Gastroesophageal sphincter (tissue), 4 donors: ENCODE data around the gene BPTF. TPM values are rescaled to one million over a fixed set of nuclear protein-coding genes. Genes with fewer than 3 reads are reported as not detected.
"Not testable (repeated sequence)": the region's sequence is repeated elsewhere in the genome, so short reads cannot be mapped to it uniquely, and the experiment has no call there.

Experiments used
- ATAC-seq: fragments of 150-250 bp; one replicate; pipeline ENCODE4 v1.9.1; 2016; ENCODE audit warnings: mild to moderate bottlenecking, moderate library complexity
- H3K27ac ChIP-seq, 4 donors: fragments of 200-600 bp; sonication (generic) in 3 of 4; 1 replicate in 3 of 4; 2 replicates in 1 of 4; pipeline ENCODE4 v1.5.1; 2016 to 2019
- H3K27me3 ChIP-seq: fragments of 200-600 bp; sonication (generic); one replicate; pipeline ENCODE4 v1.5.1; 2019
- H3K36me3 ChIP-seq, 2 donors: fragments of 200-600 bp; sonication (generic); one replicate each; pipeline ENCODE4 v1.5.1; 2019; ENCODE audit warnings: control low read depth in 1 of 2
- H3K4me1 ChIP-seq, 3 donors: fragments of 200-600 bp; sonication (generic); 1 replicate in 2 of 3; 2 replicates in 1 of 3; pipeline ENCODE4 v1.5.1; 2016 to 2019; ENCODE audit warnings: control low read depth in 2 of 3
- H3K4me3 ChIP-seq, 2 donors: fragments of 200-600 bp; sonication (generic); one replicate each; pipeline ENCODE4 v1.5.1; 2019; ENCODE audit warnings: mild to moderate bottlenecking in 1 of 2, moderate library complexity in 1 of 2
- H3K9me3 ChIP-seq, 3 donors: fragments of 200-600 bp; sonication (generic); one replicate each; pipeline ENCODE4 v1.5.1; 2017 to 2019; ENCODE audit warnings: control low read depth in 2 of 3
- EP300 ChIP-seq: sonication (generic); formaldehyde crosslinking; IDR thresholded peaks from one replicate; pipeline ENCODE4 v1.6.1; 2017; ENCODE audit warnings: antibody characterized with exemption, mild to moderate bottlenecking
- POLR2A ChIP-seq, 2 donors: fragments of 450-650 bp; IDR thresholded peaks; one replicate each; pipeline ENCODE4 v1.6.1; 2017; ENCODE audit warnings: antibody characterized with exemption in 2 of 2, mild to moderate bottlenecking in 2 of 2, moderate library complexity in 1 of 2
- POLR2AphosphoS5 ChIP-seq: sonication (generic); formaldehyde crosslinking; IDR thresholded peaks from one replicate; pipeline ENCODE4 v1.6.1; 2017; ENCODE audit warnings: antibody characterized with exemption
- WGBS, 2 donors: methylation state at CpG; one replicate each; pipeline ENCODE4 v1.1.5; 2018; ENCODE audit warnings: low coverage in 1 of 2; 5-methylcytosine and 5-hydroxymethylcytosine counted together
- total RNA-seq, 4 donors: library from RNA; depleted of rRNA; stranded (reverse); fragments of >200 nt; gene quantifications; one replicate each; pipeline ENCODE4 v1.1.0, GENCODE V29; 2016
- TF ChIP-seq, protein P1 (sequence below), 4 experiments: fragments of 200-600 bp in 2 of 4; fragments of 450-650 bp in 2 of 4; sonication (generic) in 1 of 4; IDR thresholded peaks; one replicate each; pipeline ENCODE4 v1.5.1; 2017 to 2019; ENCODE audit warnings: antibody characterized with exemption in 4 of 4, mild to moderate bottlenecking in 2 of 4, moderate library complexity in 2 of 4

BPTF gene
- total RNA-seq, 4 donors from 2014 or later: 55.5 to 74.5 (median 68.3) TPM

DNA sequence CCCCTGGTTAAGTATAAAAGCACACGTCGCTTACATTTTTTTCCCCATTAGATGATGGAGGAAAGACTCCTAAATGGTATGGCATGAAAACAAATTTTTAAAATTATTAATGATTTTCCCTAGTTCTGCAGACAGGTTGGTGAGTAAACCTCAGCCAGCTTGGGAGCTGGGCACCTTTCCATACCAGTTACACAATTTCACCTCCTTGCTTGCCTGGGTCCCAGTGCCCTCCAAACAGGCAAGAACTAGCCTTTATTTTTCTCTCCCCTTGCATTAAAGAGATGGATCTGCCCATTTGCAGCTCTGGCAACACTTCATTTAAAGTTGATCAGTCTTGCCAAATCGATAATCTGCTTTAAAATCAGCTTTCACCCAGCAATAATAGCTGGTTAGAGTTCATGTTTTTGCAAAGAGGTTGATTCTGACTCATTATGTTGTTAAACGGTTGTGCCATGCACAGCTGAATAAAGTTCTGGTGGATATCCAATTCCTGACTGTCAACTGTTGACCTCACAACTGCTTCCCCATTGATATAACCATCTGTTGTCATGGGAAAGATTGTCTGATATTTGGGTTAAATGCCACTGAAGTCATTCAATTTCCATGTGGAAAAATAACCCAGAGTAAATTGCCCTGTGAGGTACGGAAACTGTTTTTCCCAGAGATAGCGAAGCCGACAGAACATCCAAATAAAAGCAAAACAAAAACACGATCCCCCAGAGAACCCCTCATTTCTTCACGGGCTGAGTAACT is 169.7 kb downstream of the BPTF start:
- 5 to 18% methylated on average over 7 to 9 of the region's 9 CpGs for WGBS, 2 donors
- peak overlapping the region in 3 of 4 donors; percentile 94 to 98 (median 96) for H3K27ac ChIP-seq
- H3K27me3 ChIP-seq: no peaks in the 10 kb centered on the region
- no peak for ATAC-seq
- H3K9me3 ChIP-seq: no peaks in the 10 kb centered on the region
- no peaks in the 10 kb centered on the region for H3K36me3 ChIP-seq
- TF ChIP-seq, protein P1, sequence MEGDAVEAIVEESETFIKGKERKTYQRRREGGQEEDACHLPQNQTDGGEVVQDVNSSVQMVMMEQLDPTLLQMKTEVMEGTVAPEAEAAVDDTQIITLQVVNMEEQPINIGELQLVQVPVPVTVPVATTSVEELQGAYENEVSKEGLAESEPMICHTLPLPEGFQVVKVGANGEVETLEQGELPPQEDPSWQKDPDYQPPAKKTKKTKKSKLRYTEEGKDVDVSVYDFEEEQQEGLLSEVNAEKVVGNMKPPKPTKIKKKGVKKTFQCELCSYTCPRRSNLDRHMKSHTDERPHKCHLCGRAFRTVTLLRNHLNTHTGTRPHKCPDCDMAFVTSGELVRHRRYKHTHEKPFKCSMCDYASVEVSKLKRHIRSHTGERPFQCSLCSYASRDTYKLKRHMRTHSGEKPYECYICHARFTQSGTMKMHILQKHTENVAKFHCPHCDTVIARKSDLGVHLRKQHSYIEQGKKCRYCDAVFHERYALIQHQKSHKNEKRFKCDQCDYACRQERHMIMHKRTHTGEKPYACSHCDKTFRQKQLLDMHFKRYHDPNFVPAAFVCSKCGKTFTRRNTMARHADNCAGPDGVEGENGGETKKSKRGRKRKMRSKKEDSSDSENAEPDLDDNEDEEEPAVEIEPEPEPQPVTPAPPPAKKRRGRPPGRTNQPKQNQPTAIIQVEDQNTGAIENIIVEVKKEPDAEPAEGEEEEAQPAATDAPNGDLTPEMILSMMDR (IDR thresholded peaks at IDR 0.05): no peak
- no peak for TF ChIP-seq EP300
- TF ChIP-seq POLR2AphosphoS5: peak; percentile 50
- no peak for TF ChIP-seq POLR2A (IDR thresholded peaks at IDR 0.05)
- H3K4me1 ChIP-seq: peaks cover 3 to 32% (median 10%) of the 10 kb centered on the region in 3 donors
- peak overlapping the region; percentile 48 to 81 for H3K4me3 ChIP-seq

DNA sequence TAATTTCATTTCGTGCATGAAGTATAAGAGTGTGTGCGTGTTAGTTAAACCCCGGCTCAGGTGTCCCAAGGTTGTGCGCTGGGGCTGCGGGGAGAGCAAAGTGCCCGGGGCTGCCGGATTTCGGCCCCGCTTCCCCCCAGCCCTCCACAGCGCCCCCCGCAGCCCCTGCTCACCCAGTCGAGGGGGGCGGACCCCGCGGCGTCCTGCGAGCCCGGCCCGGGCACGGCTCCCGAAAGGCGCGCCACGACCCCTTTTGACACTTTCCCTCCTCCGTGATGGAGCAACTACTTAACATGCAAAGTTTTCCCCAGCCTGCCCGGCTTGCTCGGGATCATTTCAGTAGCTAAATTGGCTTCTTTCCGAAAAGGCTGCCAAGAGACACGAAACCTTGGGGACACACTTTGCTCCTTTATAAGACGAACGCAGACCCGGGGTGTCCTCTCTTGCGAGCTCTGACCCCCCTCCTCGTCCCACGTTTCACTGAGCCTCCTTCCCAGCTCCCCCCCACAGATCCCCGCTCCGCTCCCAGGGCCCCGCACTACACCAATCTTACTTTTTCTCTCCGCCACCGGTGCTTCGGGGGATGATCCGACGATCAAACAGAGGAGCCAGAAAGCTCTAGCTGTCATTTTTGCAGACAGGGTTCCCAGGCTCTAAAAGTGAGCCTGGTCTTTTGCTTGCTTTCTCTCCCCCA is 170.4 kb downstream of the BPTF start:
- Histone ChIP-seq H3K36me3 (no peaks in the 10 kb centered on the region), H3K27ac (peak overlapping the region in 3 of 4 donors; percentile 43 to 98 (median 96)), H3K4me3 (peak overlapping the region; percentile 48 to 81), H3K4me1 (peaks cover 3 to 32% (median 10%) of the 10 kb centered on the region in 3 donors), H3K9me3 (no peaks in the 10 kb centered on the region), H3K27me3 (no peaks in the 10 kb centered on the region)
- ATAC-seq: no peak
- WGBS, 2 donors: 0 to 1% methylated on average over 7 to 18 of the region's 43 CpGs
- no peak for TF ChIP-seq POLR2A (IDR thresholded peaks at IDR 0.05)
- TF ChIP-seq, protein P1 (IDR thresholded peaks at IDR 0.05): peak in 1 of 4 experiments; percentile 18

- H3K36me3 ChIP-seq, H3K27me3 ChIP-seq, ATAC-seq, H3K9me3 ChIP-seq: not testable (repeated sequence)
- Histone ChIP-seq H3K4me1 (peaks cover 3 to 32% (median 10%) of the 10 kb centered on the region in 3 donors), H3K27ac (peak within 1 kb of the TSS in 3 of 4 donors; percentile 43 to 98 (median 96)), H3K4me3 (peak within 1 kb of the TSS; percentile 48 to 81)
- WGBS, 2 donors: 18 to 41% methylated on average over 17 to 19 of the region's 25 CpGs
These were observed 171.2 kb downstream of the BPTF start, which contains the start of gene C17orf58 for GRCh38 chr17:67996301-67997171. TSS of gene C17orf58 (minus strand) at chr17:67996469. CDS start at chr17:67996198, 271 bp downstream.

GRCh38 chr17:67998466-67998865 is 173.2 kb downstream of the BPTF start:
- WGBS, 2 donors: 78% methylated on average over 1 of the region's 2 CpGs; no CpG with 5 or more reads in 1 of the 2 donors
- TF ChIP-seq, protein P1 (IDR thresholded peaks at IDR 0.05): no peak
- no peaks in the 10 kb centered on the region for H3K9me3 ChIP-seq
- H3K4me3 ChIP-seq: no peak overlapping the region
- H3K36me3 ChIP-seq: no peaks in the 10 kb centered on the region
- no peak for ATAC-seq
- peaks cover 3 to 27% (median 10%) of the 10 kb centered on the region in 3 donors for H3K4me1 ChIP-seq
- H3K27me3 ChIP-seq: no peaks in the 10 kb centered on the region
- no peak overlapping the region for H3K27ac ChIP-seq

- Histone ChIP-seq H3K36me3 (no peaks in the 10 kb centered on the region), H3K9me3 (no peaks in the 10 kb centered on the region), H3K4me1 (peaks cover 3 to 21% (median 10%) of the 10 kb centered on the region in 3 donors), H3K27me3 (no peaks in the 10 kb centered on the region), H3K27ac (no peak overlapping the region), H3K4me3 (no peak overlapping the region)
- WGBS, 2 donors: 94% methylated on average over 3 of the region's 3 CpGs; no CpG with 5 or more reads in 1 of the 2 donors
- no peak for ATAC-seq
- TF ChIP-seq EP300 (no peak), POLR2AphosphoS5 (no peak), POLR2A (IDR thresholded peaks at IDR 0.05) (no peak)
- TF ChIP-seq, protein P1 (IDR thresholded peaks at IDR 0.05): no peak
These were observed 174.1 kb downstream of the BPTF start for GRCh38 chr17:67999291-67999911.
